Superior temporal gyrus (tissue), 1 donor: ENCODE results near the gene CORIN.
"Not testable (repeated sequence)": the region's sequence is repeated elsewhere in the genome, so short reads cannot be mapped to it uniquely, and the experiment has no call there.

Experiments used
- DNase-seq: peaks from one replicate; pipeline ENCODE4 v3.0.0-alpha.2; 2016; ENCODE audit errors: extremely low spot score

CORIN gene

GRCh38 chr4:47774079-47774478, 63.8 kb downstream of the CORIN start:
- DNase-seq: no peak

- no peak for DNase-seq
These were observed 66.8 kb downstream of the CORIN start for GRCh38 chr4:47771020-47771419.

GRCh38 chr4:47767956-47768355, 69.9 kb downstream of the CORIN start:
- DNase-seq: not testable (repeated sequence)

GRCh38 chr4:47763279-47763678, 74.6 kb downstream of the CORIN start:
- no peak for DNase-seq

GRCh38 chr4:47762376-47763266, 75.2 kb downstream of the CORIN start:
- DNase-seq: no peak

GRCh38 chr4:47753316-47753715, 84.6 kb downstream of the CORIN start:
- not testable (repeated sequence) for DNase-seq

- DNase-seq: no peak
These were observed 85.7 kb downstream of the CORIN start for GRCh38 chr4:47752214-47752613.

GRCh38 chr4:47750788-47751187, 87.1 kb downstream of the CORIN start:
- DNase-seq: no peak

- no peak for DNase-seq
These were observed 88.0 kb downstream of the CORIN start for GRCh38 chr4:47749858-47750257.

- DNase-seq: no peak
These were observed 88.8 kb downstream of the CORIN start for GRCh38 chr4:47749060-47749459.

GRCh38 chr4:47747846-47748494, 89.9 kb downstream of the CORIN start:
- no peak for DNase-seq

- DNase-seq: no peak
These were observed 90.7 kb downstream of the CORIN start for GRCh38 chr4:47747211-47747610.

- no peak for DNase-seq
These were observed 91.7 kb downstream of the CORIN start for GRCh38 chr4:47746122-47746521.

- DNase-seq: no peak
These were observed 93.0 kb downstream of the CORIN start for GRCh38 chr4:47744843-47745382.

- no peak for DNase-seq
These were observed 93.6 kb downstream of the CORIN start for GRCh38 chr4:47744253-47744652.

GRCh38 chr4:47741200-47741599, 96.7 kb downstream of the CORIN start:
- no peak for DNase-seq

GRCh38 chr4:47737326-47737725, 100.5 kb downstream of the CORIN start:
- no peak for DNase-seq

GRCh38 chr4:47736555-47736954, 101.3 kb downstream of the CORIN start:
- DNase-seq: no peak

- DNase-seq: no peak
These were observed 101.7 kb downstream of the CORIN start for GRCh38 chr4:47736146-47736545.

- DNase-seq: no peak
These were observed 104.3 kb downstream of the CORIN start for GRCh38 chr4:47733302-47734175.

GRCh38 chr4:47731182-47731581, 106.7 kb downstream of the CORIN start:
- DNase-seq: no peak

- no peak for DNase-seq
These were observed 108.7 kb downstream of the CORIN start for GRCh38 chr4:47729131-47729680.
